ENCODE data around the gene DSE. TPM values are rescaled to one million over a fixed set of nuclear protein-coding genes. Genes with fewer than 3 reads are reported as not detected.

Gene DSE
- total RNA-seq, 1 experiment from 2014 or later, result 5.4 TPM

DNA sequence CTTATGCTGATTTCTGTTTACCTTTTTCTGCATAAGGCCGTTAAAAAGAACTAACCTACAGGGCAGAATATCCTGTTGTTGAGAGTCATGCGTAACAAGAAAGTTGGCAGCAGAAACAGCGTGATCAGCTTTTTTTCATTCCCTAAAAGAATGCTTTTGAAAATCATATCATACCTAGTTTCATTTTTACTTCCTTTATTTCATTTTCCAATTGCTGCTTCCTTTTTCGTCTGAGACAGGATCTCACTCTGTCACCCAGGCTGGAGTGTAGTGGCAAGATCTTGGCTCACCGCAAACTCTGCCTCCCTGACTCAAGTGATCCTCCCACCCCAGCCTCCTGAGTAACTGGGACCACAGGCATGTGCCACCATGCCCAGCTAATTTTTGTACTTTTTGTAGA is 94.5 kb downstream of the DSE start:
- in situ Hi-C loops (cut with HindIII; ENCODE audit: low pct_unique_long_range_greater_than_20kb, low sequenced_read_pairs) (no loop called here), intact Hi-C loops (cut with micrococcal nuclease; ENCODE audit: unreplicated experiment) (no loop called here)
- BruUV-seq (replicated peaks), result no TSS peak

DNA sequence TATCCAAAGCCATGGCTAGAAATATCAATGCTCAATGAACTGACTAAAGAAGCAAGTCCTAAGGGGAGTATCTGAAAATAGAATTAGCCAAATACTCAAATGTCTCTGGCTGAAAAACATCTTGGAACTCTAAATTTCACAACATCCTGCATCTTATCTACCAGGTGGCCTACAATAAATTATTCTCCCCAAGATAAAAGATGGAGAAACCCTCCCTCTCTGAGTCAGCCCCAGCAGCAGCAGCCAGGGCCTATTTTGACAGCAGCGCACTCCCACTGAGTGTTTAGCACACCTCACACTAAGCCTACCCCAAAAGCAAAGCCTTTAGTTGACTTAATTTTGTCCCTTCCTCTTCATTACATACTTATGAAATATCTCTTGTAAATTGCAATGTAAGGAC is 96.3 kb downstream of the DSE start:
- H3K4me3 ChIP-seq (ENCODE audit: low read depth in 2 of 2, low read length in 2 of 2), result no peak overlapping the region
- DNase-seq (ENCODE audit: low read depth, low spot score) (no peak), ATAC-seq (no peak)
- intact Hi-C loops (cut with micrococcal nuclease; ENCODE audit: unreplicated experiment), result no loop called here
- no TSS peak for BruUV-seq (replicated peaks)
- in situ Hi-C loops (cut with HindIII; ENCODE audit: low pct_unique_long_range_greater_than_20kb, low sequenced_read_pairs), result no loop called here
- no peak overlapping the region for H3K27ac ChIP-seq (ENCODE audit: low read length)
- peaks cover 38% of the 10 kb centered on the region for H3K27me3 ChIP-seq (ENCODE audit: control insufficient read depth, insufficient read depth, low read length)
- no peaks in the 10 kb centered on the region for H3K9me3 ChIP-seq (ENCODE audit: control insufficient read depth, insufficient read depth, low read depth, low read length)
- 0 out of 2 replicates have a peak, but pooled peaks cover 4% of the 10 kb centered on the region for H3K4me1 ChIP-seq (ENCODE audit: control insufficient read depth, insufficient read depth, low read length)
- H3K36me3 ChIP-seq (ENCODE audit: control insufficient read depth, insufficient read depth, low read length), result no peaks in the 10 kb centered on the region
- ChIA-PET CTCF (no interaction called here), POLR2A (no interaction called here)
- TF ChIP-seq, protein P1, sequence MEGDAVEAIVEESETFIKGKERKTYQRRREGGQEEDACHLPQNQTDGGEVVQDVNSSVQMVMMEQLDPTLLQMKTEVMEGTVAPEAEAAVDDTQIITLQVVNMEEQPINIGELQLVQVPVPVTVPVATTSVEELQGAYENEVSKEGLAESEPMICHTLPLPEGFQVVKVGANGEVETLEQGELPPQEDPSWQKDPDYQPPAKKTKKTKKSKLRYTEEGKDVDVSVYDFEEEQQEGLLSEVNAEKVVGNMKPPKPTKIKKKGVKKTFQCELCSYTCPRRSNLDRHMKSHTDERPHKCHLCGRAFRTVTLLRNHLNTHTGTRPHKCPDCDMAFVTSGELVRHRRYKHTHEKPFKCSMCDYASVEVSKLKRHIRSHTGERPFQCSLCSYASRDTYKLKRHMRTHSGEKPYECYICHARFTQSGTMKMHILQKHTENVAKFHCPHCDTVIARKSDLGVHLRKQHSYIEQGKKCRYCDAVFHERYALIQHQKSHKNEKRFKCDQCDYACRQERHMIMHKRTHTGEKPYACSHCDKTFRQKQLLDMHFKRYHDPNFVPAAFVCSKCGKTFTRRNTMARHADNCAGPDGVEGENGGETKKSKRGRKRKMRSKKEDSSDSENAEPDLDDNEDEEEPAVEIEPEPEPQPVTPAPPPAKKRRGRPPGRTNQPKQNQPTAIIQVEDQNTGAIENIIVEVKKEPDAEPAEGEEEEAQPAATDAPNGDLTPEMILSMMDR (IDR thresholded peaks at IDR 0.05), result no peak
- TF ChIP-seq POLR2AphosphoS5 (IDR thresholded peaks at IDR 0.05; ENCODE audit: low read depth, low read length), result no peak
- TF ChIP-seq SIN3A (IDR thresholded peaks at IDR 0.05; ENCODE audit: borderline replicate concordance, insufficient read depth, low read depth, low read length), result no peak
- TF ChIP-seq, protein P2, sequence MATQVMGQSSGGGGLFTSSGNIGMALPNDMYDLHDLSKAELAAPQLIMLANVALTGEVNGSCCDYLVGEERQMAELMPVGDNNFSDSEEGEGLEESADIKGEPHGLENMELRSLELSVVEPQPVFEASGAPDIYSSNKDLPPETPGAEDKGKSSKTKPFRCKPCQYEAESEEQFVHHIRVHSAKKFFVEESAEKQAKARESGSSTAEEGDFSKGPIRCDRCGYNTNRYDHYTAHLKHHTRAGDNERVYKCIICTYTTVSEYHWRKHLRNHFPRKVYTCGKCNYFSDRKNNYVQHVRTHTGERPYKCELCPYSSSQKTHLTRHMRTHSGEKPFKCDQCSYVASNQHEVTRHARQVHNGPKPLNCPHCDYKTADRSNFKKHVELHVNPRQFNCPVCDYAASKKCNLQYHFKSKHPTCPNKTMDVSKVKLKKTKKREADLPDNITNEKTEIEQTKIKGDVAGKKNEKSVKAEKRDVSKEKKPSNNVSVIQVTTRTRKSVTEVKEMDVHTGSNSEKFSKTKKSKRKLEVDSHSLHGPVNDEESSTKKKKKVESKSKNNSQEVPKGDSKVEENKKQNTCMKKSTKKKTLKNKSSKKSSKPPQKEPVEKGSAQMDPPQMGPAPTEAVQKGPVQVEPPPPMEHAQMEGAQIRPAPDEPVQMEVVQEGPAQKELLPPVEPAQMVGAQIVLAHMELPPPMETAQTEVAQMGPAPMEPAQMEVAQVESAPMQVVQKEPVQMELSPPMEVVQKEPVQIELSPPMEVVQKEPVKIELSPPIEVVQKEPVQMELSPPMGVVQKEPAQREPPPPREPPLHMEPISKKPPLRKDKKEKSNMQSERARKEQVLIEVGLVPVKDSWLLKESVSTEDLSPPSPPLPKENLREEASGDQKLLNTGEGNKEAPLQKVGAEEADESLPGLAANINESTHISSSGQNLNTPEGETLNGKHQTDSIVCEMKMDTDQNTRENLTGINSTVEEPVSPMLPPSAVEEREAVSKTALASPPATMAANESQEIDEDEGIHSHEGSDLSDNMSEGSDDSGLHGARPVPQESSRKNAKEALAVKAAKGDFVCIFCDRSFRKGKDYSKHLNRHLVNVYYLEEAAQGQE (IDR thresholded peaks at IDR 0.05; ENCODE audit: insufficient read depth in 1 of 2, low read depth in 2 of 2, low read length in 1 of 2), result no peak
- TF ChIP-seq TCF7L2 (IDR thresholded peaks at IDR 0.05; ENCODE audit: low read depth, low read length), result no peak

More for the DNA sequence above, 94.5 kb downstream of the DSE start:
- Histone ChIP-seq H3K36me3 (ENCODE audit: control insufficient read depth, insufficient read depth, low read length) (no peaks in the 10 kb centered on the region), H3K4me1 (ENCODE audit: control insufficient read depth, insufficient read depth, low read length) (0 out of 2 replicates have a peak, but pooled peaks cover 4% of the 10 kb centered on the region), H3K27ac (ENCODE audit: low read length) (no peak overlapping the region), H3K9me3 (ENCODE audit: control insufficient read depth, insufficient read depth, low read depth, low read length) (no peaks in the 10 kb centered on the region), H3K27me3 (ENCODE audit: control insufficient read depth, insufficient read depth, low read length) (peaks cover 47% of the 10 kb centered on the region), H3K4me3 (ENCODE audit: low read depth in 2 of 2, low read length in 2 of 2) (no peak overlapping the region)
- ChIA-PET POLR2A (no interaction called here), CTCF (no interaction called here)
- no peak for DNase-seq (ENCODE audit: low read depth, low spot score)
- ATAC-seq, result no peak
- TF ChIP-seq, protein P1 (IDR thresholded peaks at IDR 0.05), result no peak
- TF ChIP-seq POLR2AphosphoS5 (IDR thresholded peaks at IDR 0.05; ENCODE audit: low read depth, low read length) (no peak), SIN3A (IDR thresholded peaks at IDR 0.05; ENCODE audit: borderline replicate concordance, insufficient read depth, low read depth, low read length) (no peak), TCF7L2 (IDR thresholded peaks at IDR 0.05; ENCODE audit: low read depth, low read length) (no peak)
- TF ChIP-seq, protein P2 (IDR thresholded peaks at IDR 0.05; ENCODE audit: insufficient read depth in 1 of 2, low read depth in 2 of 2, low read length in 1 of 2), result no peak

Data from Panc1 (cell line).